Smooth muscle cell of the brain vasculature (primary cell): ENCODE data around the gene EXOC2.
A peak's percentile ranks its signal among the peaks of the same experiment; 100 is the strongest.

ENCODE experiments used
- DNase-seq: peaks from one replicate; pipeline ENCODE4 v3.0.0-alpha.2; 2012; ENCODE audit warnings: low read depth, low spot score

The EXOC2 gene, protein sequence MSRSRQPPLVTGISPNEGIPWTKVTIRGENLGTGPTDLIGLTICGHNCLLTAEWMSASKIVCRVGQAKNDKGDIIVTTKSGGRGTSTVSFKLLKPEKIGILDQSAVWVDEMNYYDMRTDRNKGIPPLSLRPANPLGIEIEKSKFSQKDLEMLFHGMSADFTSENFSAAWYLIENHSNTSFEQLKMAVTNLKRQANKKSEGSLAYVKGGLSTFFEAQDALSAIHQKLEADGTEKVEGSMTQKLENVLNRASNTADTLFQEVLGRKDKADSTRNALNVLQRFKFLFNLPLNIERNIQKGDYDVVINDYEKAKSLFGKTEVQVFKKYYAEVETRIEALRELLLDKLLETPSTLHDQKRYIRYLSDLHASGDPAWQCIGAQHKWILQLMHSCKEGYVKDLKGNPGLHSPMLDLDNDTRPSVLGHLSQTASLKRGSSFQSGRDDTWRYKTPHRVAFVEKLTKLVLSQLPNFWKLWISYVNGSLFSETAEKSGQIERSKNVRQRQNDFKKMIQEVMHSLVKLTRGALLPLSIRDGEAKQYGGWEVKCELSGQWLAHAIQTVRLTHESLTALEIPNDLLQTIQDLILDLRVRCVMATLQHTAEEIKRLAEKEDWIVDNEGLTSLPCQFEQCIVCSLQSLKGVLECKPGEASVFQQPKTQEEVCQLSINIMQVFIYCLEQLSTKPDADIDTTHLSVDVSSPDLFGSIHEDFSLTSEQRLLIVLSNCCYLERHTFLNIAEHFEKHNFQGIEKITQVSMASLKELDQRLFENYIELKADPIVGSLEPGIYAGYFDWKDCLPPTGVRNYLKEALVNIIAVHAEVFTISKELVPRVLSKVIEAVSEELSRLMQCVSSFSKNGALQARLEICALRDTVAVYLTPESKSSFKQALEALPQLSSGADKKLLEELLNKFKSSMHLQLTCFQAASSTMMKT

DNA sequence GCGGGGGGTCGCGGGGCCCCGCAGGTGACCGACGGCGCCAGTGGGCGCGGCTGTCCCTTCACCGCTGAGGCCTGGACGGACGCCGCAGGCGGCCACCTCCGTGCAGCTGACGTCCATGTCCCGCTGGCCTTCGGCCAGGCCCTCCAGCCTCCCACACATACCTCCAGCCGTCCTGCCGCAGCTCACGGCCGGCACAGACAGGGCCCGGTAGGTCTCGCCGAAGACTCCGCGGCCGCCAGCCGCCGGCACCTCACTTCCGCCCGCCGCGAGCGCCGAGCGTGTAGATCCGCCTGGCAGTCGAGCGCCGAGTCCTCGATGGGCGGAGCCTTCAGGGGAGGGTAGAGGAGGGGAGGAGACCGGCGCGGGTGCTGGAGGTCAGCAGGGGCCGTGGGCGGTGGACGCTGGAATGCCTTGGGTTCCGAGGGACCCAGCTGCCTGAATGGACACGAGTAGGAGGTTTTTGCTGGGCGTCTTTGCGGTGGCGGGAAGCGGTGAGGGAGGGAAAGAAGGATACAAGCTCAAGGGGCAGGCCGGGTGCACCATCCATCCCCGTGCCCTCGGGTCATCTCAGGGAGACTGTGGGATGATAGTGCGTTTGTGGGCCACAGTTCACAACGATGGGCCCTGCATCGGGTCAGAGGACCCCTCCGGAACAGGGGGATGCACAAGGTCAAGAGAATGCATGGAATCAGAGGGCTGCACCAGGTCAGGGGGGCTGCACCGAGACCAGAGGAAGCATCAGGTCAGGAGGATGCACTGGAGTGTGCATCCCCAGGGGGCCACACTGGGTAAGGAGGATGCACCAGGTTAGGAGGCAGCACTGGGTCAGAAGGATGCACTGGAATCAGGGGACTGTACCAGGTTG, at the start of gene EXOC2:
EXOC2 (minus strand) TSS at position 282 of the 865 bp plus-strand sequence. CDS start 55,321 bp downstream, outside the sequence.
- DNase-seq: peak; percentile 40

DNA sequence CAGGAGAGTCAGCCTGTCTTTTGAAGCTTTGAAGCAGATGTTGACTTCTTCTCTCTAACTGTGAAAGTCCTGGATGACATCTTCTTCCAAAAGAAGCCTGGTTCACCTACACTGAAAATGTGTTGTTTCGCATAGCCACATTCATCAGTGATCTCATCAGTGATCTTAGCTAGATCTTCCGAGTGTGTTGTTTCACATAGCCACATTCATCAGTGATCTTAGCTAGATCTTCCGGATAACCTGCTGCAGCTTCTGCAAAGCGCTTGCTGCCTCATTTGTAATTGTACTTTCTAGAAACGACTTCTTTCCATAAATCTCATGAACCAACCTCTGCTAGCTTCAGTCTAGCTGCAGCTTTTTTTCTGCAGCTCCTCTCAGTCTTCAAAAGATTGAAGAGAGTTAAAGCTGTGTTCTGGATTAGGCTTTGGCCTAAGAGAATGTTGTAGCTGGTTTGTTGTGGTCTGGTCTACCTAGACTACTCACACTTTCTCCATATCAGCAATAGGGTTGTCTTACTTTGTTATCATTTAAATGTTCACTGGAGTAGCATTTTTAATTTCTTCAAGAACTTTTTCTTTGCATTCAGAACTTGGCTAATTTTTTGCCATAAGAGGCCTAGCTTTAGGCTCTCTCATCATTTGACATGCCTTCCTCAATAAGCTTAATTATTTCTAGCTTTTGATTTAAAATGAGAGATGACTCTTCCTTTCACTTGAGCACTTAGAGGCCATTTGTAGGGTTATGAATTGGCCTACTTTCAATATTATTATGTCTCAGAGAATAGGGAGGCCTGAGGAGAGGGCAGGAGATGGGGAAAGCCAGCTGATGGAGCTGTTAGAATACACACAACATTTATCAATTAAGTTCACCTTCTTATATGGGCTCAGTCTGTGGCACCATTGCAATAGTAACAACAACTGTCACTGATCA, 48.7 kb upstream of the EXOC2 start:
- no peak for DNase-seq

DNA sequence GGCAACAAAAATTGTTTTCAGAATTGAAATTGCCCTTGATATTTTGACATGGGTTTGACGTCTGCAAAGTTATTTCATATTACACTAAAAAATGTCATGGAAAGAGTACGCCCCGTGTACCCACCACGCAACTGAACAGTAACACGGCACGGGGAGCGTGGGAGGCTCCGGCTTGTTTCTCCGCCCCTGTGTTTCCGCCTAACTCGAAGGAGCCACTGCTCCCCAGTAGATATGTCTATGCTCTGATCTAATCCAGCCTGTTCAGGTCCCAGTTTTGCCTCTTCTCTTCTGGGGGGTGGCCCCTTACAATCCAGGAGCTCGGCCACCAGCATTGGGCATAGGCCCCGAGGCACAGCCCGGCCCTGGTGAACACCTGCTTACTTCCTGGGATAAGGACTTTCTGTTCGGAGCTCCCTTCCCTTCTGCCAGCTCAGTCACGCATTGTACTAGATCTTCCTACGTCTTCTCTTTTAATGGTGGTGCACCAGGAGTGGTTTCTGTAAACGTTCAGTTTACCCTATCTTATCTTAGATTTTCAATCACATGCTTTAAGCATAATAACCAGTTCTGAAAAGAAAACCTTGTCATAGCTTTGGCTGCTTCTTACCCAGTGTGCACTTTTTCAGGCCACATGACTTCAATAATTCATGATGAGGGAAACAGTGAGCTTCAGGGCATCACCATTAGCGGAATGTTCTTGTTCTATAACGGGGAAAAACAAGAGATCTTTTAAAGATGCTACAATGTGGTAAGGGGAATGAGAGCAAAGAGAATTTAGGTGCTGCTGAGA, 43.9 kb upstream of the EXOC2 start:
- DNase-seq: no peak

DNA sequence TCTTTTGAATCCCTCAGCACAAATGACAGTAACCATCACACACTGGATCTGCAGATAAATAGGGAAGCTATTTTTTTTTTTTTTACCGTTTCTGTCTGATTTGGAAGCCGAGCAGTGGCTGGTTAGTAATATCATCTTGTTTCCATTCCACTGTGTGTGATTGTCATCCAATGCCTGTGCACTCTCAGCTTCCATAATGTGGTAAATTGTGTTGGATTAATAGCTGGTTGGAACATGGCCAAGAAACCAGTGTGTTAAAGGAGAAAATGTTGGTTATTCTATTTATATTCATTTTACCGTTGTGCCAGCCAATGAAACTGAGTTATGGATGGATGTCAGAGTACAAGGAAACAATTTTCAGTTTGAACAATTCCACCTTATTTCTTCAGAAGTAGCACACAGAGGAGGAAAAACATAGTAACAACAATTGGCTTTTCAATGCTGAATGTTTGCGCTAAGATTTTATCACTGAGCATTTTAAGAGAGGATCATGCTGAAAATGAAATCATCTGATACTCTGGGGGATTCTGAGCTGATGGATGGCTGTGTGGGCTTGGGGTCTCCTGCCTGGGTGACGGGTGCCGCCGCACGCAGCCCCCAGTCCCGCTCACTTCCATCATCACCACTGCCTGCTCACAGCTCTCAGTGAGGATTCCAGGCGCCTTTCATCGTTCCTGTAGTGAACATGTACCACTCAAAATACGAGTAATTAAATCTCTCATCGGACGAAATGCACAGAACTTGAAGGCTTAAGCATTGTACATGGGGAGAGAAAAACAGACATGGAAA, 40.7 kb upstream of the EXOC2 start:
- DNase-seq: no peak

DNA sequence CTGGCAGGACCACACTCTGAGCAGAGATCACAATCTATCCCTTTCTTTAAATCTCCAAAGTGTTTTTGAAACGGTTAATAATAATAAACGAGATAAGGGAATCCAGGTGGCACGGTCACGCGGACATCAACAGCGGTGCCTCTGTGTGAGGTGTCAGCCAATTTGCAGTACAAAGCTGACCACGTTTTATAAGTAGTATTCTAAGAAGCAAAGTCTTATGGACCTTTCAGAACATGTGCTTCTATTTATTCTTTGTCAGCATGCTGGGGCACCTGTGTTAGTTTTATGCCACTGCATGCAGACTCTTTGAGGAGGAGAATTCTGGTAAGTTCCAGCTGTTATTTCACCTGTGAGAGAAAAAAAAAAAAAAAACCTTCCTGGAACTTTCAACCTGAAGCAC, 39.0 kb upstream of the EXOC2 start:
- DNase-seq: no peak

DNA sequence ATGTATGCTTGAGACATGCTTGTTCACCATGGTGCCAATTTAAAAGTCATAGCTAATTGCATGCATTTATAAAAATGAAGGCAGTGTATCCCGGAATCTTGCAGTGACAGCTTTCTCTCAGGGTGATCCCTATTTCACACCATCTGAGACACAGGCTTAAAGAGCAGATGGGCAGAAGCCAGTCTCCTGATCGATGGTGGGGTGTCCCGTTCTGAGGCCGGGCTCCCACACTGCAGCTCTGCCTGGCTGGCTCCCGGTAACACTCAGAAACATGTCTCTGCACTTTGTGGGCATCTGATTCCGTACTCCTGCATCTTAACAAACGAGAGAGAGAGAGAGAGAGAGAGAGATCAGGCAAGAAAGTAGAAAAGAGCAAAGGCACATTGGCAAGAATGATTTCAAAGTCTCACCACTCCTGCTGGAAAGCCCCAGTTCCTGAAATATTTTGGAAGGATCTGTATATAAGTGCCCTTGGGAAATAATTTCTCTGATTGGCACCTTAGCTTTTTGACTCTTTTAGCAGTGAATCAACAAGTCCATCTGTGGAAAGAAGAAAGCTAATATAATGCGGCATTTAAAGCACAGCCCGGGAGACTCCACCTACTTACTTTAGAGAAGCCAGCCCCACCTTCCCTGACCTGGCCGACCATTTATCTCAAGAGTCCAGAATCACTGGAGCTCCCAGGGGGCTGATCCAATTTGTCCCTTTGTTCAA, 36.8 kb upstream of the EXOC2 start:
- no peak for DNase-seq

DNA sequence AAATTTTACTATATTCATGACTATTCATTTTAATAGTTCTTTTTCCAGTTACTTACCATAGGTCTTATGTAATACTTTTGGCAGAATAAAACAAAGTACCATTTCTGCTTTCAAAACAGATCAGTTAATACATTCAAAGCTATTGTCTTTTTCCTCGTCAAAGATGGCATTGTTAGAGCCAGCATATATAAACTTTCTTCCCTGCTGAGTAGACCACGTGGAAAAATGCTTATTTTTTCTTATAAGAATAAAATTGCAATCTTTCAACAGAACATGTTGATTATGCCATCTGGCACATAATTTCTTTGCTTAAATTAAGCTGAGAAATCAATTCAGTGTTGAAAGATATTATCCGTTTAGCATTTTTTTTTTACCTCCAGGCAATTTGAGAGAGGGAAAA, 34.9 kb upstream of the EXOC2 start:
- no peak for DNase-seq

DNA sequence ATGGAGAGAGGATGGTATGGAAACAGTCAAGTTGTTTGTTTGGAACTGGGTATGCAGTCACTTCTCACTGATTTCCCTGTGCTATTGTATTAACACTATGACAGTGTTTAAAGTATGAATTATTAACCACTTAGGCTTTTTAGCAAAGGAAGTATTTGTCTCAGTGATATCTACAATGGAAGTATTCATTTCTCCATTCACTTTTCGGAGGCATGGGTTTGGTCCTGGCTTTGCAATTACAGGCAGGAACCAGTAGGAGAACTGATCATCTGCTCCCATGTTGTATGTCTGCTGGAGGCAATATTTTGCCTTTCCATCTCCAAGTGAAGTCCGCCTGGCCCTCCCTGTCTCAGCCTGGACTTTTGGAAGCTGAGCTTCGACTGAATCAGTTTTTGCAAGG, 30.6 kb upstream of the EXOC2 start:
- DNase-seq: no peak

DNA sequence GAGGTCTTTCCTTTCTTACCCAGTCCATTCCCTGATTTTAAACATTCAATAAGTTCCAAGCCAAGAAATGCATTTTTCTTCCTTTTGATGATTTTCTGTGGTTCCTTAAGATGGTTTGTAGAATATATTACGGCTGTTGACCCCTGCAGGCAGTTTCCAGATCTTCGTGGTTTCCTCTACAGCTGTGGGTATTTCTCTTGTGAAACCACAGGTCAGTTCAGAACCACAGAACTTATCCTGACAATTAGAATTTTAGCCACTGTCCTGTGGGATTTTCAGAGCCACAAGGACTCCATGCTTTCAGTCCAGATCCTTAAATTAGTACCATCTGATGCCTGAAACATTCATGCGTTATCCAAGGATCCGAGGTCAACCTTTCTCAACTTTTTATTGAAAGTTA, 29.7 kb upstream of the EXOC2 start:
- DNase-seq: no peak

DNA sequence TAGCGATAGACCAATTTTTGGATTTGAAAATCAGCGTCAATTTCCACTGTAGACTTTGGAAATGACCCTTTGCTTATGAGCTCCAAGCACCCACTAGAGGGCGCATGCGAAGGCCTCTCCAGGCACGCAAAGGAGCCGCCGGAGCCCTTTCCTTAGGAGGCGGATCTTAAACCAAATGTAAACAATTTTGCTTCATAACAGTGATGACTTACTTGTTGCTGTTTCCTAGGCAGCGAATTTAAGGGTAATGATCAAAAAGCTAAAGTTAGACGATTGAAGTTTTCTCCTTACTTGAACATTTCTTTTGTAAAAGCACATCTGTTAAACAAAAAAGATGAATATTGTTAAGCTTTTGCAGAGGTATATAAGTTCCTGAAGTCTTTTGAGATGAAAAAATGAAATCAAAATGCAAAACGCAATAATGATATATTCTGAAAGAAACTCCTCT, 29.2 kb upstream of the EXOC2 start:
- peak; percentile 55 for DNase-seq

DNA sequence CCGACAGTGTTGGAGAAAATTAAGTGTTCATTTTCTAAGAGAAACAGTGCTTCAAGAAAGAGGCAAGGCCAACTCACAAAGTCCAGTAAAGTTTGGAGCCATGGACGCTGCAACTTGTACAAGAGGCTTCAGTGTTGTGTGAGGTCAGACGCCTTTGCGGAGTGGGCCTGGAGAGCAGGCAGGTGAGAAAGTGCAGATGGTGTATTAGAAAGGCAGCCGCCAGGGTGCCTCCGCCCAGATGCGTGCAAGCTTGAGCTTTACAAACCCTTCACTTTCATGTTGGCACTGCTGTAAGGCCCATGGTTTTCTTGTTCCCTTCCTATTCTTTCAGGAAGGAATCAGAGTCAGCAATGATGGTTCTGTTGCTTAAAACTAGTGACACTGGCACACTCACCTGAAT, 25.4 kb upstream of the EXOC2 start:
- DNase-seq: no peak

DNA sequence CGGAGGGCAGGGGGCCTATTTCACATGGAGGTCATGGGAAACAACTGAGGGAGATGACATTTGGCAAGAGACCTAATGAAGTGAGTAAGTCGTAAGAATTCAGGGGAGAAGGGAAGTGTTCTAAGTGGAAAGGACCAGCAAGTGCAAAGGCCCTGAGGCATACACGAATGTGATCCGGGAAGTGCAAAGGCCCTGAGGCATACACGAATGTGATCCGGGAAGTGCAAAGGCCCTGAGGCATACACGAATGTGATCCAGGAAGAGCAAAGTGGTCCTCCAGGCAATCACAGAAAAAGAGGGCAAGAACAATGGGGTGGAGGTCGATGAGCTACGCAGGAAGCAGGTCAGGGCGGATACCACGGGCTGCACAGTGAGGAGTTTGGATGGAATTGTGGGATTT, 24.2 kb upstream of the EXOC2 start:
- no peak for DNase-seq

DNA sequence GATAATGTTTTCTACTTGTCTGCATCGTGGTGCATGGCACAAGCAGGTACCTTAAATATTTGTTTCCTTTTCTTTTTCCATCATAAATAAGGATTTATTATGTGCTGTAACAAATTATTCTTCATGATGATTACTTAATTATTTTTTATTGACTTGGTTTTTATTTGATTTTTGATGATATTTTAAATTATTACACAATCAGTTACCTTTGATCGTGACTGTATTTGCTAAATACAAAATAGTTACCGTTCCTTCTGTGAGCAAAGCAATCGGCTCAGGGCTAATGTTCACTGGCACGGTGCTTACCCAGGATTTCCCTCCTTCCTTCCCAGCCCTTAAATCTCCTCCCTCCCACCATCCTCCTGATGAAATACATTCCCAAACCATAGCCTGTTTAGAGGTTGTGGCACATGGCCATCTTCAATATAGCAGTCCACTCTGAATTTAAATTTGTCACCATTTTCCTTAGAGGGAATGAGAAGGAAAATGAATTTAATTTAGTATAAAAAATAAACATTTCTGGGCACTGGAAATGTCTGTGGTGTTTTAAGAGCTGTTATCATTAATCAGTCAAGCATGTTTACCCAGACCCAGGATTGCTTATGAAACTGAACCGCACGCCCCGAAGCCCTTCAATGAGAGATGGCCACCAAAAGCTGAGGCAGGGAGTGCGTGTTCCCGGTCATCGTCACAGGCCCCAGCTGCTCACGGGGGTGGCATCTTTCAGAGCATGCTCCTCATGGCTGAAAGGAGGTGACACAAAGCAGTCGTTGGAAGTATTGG, 23.0 kb upstream of the EXOC2 start:
- DNase-seq: no peak

DNA sequence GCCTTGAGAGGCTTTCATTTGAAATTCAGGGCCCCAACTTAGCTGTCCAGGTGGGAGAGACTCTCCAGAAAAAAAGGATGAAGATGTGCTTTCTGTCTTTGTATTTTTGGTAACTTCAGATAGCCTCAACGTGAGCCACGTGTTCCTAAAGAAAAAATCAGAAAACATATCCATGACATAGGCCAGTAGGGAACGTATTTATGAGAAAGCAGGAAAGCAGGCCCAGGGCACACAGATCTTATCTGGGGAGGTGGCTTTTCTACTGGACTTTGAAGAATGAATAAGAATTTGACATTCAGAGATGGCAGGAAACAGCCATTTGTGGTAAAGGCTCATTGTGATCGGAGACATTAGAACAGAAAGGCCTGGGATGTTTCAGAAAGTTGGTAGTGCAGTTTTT, 21.2 kb upstream of the EXOC2 start:
- no peak for DNase-seq

DNA sequence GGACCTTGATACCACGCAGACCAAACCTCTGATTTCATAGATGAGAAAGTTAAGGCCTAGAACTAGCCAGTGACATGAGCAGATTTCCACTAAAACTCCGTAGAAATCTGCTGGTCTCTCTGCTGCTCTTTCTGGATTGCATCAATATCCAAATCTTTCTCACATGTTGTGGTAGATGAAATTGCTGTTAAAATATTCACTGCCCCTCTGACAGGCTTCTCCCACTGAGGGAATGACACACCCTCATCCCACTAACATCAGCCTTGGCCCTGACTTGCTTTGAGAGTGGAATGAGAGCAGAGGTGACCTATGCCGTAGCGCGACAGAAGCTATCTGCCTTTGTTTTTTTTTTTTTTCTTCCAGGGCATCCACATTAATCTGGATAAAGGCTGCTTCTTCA, 20.4 kb upstream of the EXOC2 start:
- no peak for DNase-seq

DNA sequence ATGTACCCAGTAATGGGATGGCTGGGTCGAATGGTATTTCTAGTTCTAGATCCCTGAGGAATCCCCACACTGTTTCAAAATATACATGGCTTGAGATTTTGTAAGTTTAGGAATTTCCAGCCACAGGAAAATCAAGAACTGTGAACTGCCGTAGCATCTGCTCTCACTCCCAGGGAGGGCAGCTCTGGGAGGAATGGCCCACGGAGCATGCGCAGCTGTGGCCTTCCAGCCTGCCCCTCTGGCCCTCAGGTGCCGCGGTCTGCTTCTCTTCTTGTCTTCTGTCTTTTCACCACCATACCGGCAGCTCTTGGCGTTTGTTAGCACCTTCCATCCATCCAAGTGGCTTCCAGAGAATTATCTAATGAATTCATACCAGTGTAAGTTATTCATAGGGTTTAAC, 19.9 kb upstream of the EXOC2 start:
- DNase-seq: no peak

DNA sequence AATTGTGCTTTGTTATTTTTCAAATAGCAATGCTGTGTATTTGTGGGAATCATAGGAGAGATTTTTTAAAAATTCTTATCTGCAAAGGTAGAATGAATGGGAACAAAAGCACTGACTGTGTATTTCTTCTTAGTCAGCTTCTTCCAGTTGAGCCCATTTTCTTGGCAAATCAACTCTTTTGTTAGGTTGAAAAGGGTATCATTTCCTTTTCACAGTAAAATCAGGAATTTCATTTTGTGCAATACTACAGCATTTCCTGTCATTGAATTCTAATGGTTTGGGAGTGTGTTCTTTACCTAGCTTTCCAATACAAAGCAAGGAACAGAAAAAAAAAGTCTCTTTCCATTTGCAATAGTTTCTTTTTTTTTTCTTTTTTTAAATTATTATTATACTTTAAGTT, 19.0 kb upstream of the EXOC2 start:
- no peak for DNase-seq
